ENCODE results near the gene CERS2. TPM values are rescaled to one million over a fixed set of nuclear protein-coding genes. Genes with fewer than 3 reads are reported as not detected.

Gene CERS2
- total RNA-seq (2014; rRNA removed; shearing (Covaris generic)), result 145 and 152 TPM in 2 replicates
- 251 and 255 TPM in 2 replicates for polyA plus RNA-seq (2015; cell fraction: cytosol; rRNA removed)
- 189 and 201 TPM in 2 replicates for polyA plus RNA-seq (2015; cell fraction: nucleus; rRNA removed)

- DNase-seq (ENCODE audit: low read depth), result peak; percentile 36
Measured at GRCh38 chr1:150974580-150975478, at the start of gene CERS2. Gene CERS2 (minus strand): TSS chr1:150974835. CDS start chr1:150969090, 5,745 bp downstream.

GRCh38 chr1:151013518-151013917 lies 38.9 kb upstream of the CERS2 start:
- DNase-seq (ENCODE audit: low read depth), result no peak

- no peak for DNase-seq (ENCODE audit: low read depth)
Measured at GRCh38 chr1:151012684-151013471, 38.2 kb upstream of the CERS2 start.

- no peak for DNase-seq (ENCODE audit: low read depth)
Measured at GRCh38 chr1:151011154-151011850, 36.7 kb upstream of the CERS2 start.

GRCh38 chr1:151010346-151010726 lies 35.7 kb upstream of the CERS2 start:
- no peak for DNase-seq (ENCODE audit: low read depth)

- DNase-seq (ENCODE audit: low read depth), result no peak
Measured at GRCh38 chr1:151009674-151010345, 35.2 kb upstream of the CERS2 start.

GRCh38 chr1:151009206-151009587 lies 34.6 kb upstream of the CERS2 start:
- DNase-seq (ENCODE audit: low read depth), result no peak

GRCh38 chr1:151008244-151009205 lies 33.9 kb upstream of the CERS2 start, which contains the start of gene PRUNE1:
Gene PRUNE1 (plus strand): TSS chr1:151008449. CDS start chr1:151008633, 184 bp downstream.
- peak; percentile 93 for DNase-seq (ENCODE audit: low read depth)

GRCh38 chr1:151007853-151008243 lies 33.2 kb upstream of the CERS2 start:
- DNase-seq (ENCODE audit: low read depth), result no peak

GRCh38 chr1:151006327-151007052 lies 31.9 kb upstream of the CERS2 start, which contains the start of gene MINDY1:
Gene MINDY1 (minus strand): TSS chr1:151006902. CDS start chr1:151002617, 4,285 bp downstream.
- peak; percentile 86 for DNase-seq (ENCODE audit: low read depth)

- no peak for DNase-seq (ENCODE audit: low read depth)
Measured at GRCh38 chr1:151005729-151006319, 31.2 kb upstream of the CERS2 start.

GRCh38 chr1:151003180-151003579 lies 28.5 kb upstream of the CERS2 start:
- no peak for DNase-seq (ENCODE audit: low read depth)

- DNase-seq (ENCODE audit: low read depth), result no peak
Measured at GRCh38 chr1:151002611-151003010, 28.0 kb upstream of the CERS2 start.

- DNase-seq (ENCODE audit: low read depth), result no peak
Measured at GRCh38 chr1:151002051-151002450, 27.4 kb upstream of the CERS2 start.

GRCh38 chr1:151001602-151002001 lies 27.0 kb upstream of the CERS2 start:
- DNase-seq (ENCODE audit: low read depth), result peak; percentile 67

- DNase-seq (ENCODE audit: low read depth), result no peak
Measured at GRCh38 chr1:151000408-151000807, 25.8 kb upstream of the CERS2 start.

- no peak for DNase-seq (ENCODE audit: low read depth)
Measured at GRCh38 chr1:150999926-151000325, 25.3 kb upstream of the CERS2 start.

GRCh38 chr1:150999051-150999674 lies 24.5 kb upstream of the CERS2 start:
- peak; percentile 94 for DNase-seq (ENCODE audit: low read depth)
